ENCODE measurements around the gene ASCC3.

DNA sequence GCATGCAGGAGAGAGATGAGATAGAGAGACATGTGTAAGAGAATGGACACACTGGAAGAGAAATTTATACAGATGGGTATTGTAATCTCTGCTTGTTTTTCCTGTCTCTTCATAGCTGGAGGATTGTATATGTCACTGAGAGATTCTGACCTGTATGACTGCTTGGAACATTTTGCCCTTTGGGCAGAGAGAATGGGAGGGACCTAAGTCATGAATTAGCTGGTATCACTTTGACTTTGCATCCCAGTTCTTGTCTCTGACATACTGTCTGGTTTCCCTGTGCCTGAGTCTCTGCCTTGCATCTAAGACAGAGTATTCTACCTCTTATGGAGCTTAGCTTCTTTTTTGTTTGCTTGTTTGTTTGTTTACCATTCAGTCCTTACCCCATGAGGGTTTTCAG, 37.0 kb upstream of the ASCC3 start:
- TF ChIP-seq EZH2 (IDR thresholded peaks at IDR 0.05; ENCODE audit: insufficient read depth, poor library complexity, severe bottlenecking) (no peak), EZH2phosphoT487 (IDR thresholded peaks at IDR 0.05; ENCODE audit: insufficient read depth, low read depth) (no peak)

All from GM23248 (cell line).